H9 (cell line): Measurements from ENCODE around the gene NIM1K. TPM values are rescaled to one million over a fixed set of nuclear protein-coding genes. Genes with fewer than 3 reads are reported as not detected.

Experiments used
- DNase-seq: peaks from one replicate; pipeline ENCODE4 v3.0.0-alpha.2; 2017
- H2AFZ ChIP-seq: one replicate; pipeline ENCODE4 v1.6.1; 2013; ENCODE audit warnings: mild to moderate bottlenecking, low read length, control low read depth, moderate library complexity
- H2AK5ac ChIP-seq: 2 replicates; pipeline ENCODE4 v1.6.1; 2013; ENCODE audit warnings: low read length, control low read depth, mixed read lengths; ENCODE audit not compliant: insufficient read length
- H2BK120ac ChIP-seq: one replicate; pipeline ENCODE4 v1.6.1; 2013; ENCODE audit warnings: low read depth, mild to moderate bottlenecking, low read length, control low read depth, inconsistent platforms; ENCODE audit not compliant: poor library complexity, severe bottlenecking
- H2BK12ac ChIP-seq: 2 replicates; pipeline ENCODE4 v1.6.1; 2013; ENCODE audit warnings: low read length, control low read depth, mixed read lengths, low read depth; ENCODE audit not compliant: insufficient read length
- H2BK15ac ChIP-seq: 2 replicates; pipeline ENCODE4 v1.6.1; 2013; ENCODE audit warnings: low read depth, low read length, control low read depth
- H2BK20ac ChIP-seq: one replicate; pipeline ENCODE4 v1.6.1; 2013; ENCODE audit warnings: low read depth, mild to moderate bottlenecking, low read length, control low read depth, inconsistent platforms; ENCODE audit not compliant: poor library complexity, severe bottlenecking
- H2BK5ac ChIP-seq: 2 replicates; pipeline ENCODE4 v1.6.1; 2013; ENCODE audit warnings: low read length, control low read depth, mixed read lengths; ENCODE audit not compliant: insufficient read length
- H3K14ac ChIP-seq: 2 replicates; pipeline ENCODE4 v1.6.1; 2013; ENCODE audit warnings: low read length, control low read depth; ENCODE audit not compliant: insufficient read depth
- H3K18ac ChIP-seq: 2 replicates; pipeline ENCODE4 v1.6.1; 2013; ENCODE audit warnings: low read depth, mild to moderate bottlenecking, mixed read lengths, low read length, control low read depth; ENCODE audit not compliant: insufficient read length
- H3K23ac ChIP-seq: 2 replicates; pipeline ENCODE4 v1.6.1; 2013; ENCODE audit warnings: low read length, control low read depth, mixed read lengths, low read depth; ENCODE audit not compliant: insufficient read length
- H3K23me2 ChIP-seq: 2 replicates; pipeline ENCODE4 v1.6.1; 2013; ENCODE audit warnings: low read depth, mild to moderate bottlenecking, mixed read lengths, low read length, control low read depth; ENCODE audit not compliant: insufficient read length, poor library complexity, severe bottlenecking
- H3K27ac ChIP-seq: 2 replicates; pipeline ENCODE4 v1.5.1; 2013; ENCODE audit warnings: low read length, control low read depth, mixed read lengths, low read depth; ENCODE audit not compliant: insufficient read length
- H3K27me3 ChIP-seq: 2 replicates; pipeline ENCODE4 v1.6.1; 2013; ENCODE audit warnings: low read length, control low read depth, inconsistent platforms; ENCODE audit not compliant: insufficient read depth
- H3K4ac ChIP-seq: 2 replicates; pipeline ENCODE4 v1.6.1; 2013; ENCODE audit warnings: low read depth, mild to moderate bottlenecking, control low read depth, inconsistent platforms, low read length, moderate library complexity
- H3K4me1 ChIP-seq: 2 replicates; pipeline ENCODE4 v1.6.1; 2013; ENCODE audit warnings: low read length, control low read depth, inconsistent platforms; ENCODE audit not compliant: insufficient read depth
- H3K4me2 ChIP-seq: 2 replicates; pipeline ENCODE4 v1.6.1; 2013; ENCODE audit warnings: low read length, control low read depth, mixed read lengths; ENCODE audit not compliant: insufficient read length, insufficient read depth
- H3K56ac ChIP-seq: 2 replicates; pipeline ENCODE4 v1.6.1; 2013; ENCODE audit warnings: low read depth, mild to moderate bottlenecking, mixed read lengths, low read length, control low read depth; ENCODE audit not compliant: insufficient read length
- H3K79me1 ChIP-seq: 2 replicates; pipeline ENCODE4 v1.6.1; 2013; ENCODE audit warnings: low read depth, mild to moderate bottlenecking, moderate library complexity, low read length, control low read depth, inconsistent platforms; ENCODE audit not compliant: insufficient read depth, poor library complexity, severe bottlenecking
- H3K79me2 ChIP-seq: 2 replicates; pipeline ENCODE4 v1.6.1; 2013; ENCODE audit warnings: low read length, control low read depth, inconsistent platforms; ENCODE audit not compliant: insufficient read depth
- H3K9ac ChIP-seq: 2 replicates; pipeline ENCODE4 v1.6.1; 2013; ENCODE audit warnings: low read length, control low read depth, mixed read lengths; ENCODE audit not compliant: insufficient read length; ENCODE audit errors: extremely low read depth
- H3K9me3 ChIP-seq: one replicate; pipeline ENCODE4 v1.6.1; 2013; ENCODE audit warnings: low read depth, low read length, inconsistent platforms; ENCODE audit not compliant: control insufficient read depth
- H3T11ph ChIP-seq: one replicate; pipeline ENCODE4 v1.6.1; 2013; ENCODE audit warnings: mild to moderate bottlenecking, low read length, control low read depth, inconsistent platforms
- H4K20me1 ChIP-seq: one replicate; pipeline ENCODE4 v1.6.1; 2013; ENCODE audit not compliant: control insufficient read depth, insufficient read length, insufficient read depth
- H4K5ac ChIP-seq: 2 replicates; pipeline ENCODE4 v1.6.1; 2013; ENCODE audit warnings: low read depth, mild to moderate bottlenecking, mixed read lengths, low read length, control low read depth; ENCODE audit not compliant: insufficient read length
- H4K8ac ChIP-seq: replicated peaks from 2 replicates; pipeline ENCODE4 v1.6.1; 2013; ENCODE audit warnings: low read length, control low read depth, mixed read lengths, low read depth; ENCODE audit not compliant: insufficient read length
- H4K91ac ChIP-seq: 2 replicates; pipeline ENCODE4 v1.6.1; 2013; ENCODE audit warnings: low read depth, mild to moderate bottlenecking, moderate library complexity, mixed read lengths, low read length, control low read depth; ENCODE audit not compliant: insufficient read length
- H3K27ac Mint-ChIP-seq, 3 experiments: 2 replicates in 2 of 3; 3 replicates in 1 of 3; pipeline ENCODE4 v1.8.0; 2020 to 2021; ENCODE audit warnings: mixed read lengths in 3 of 3, mild to moderate bottlenecking in 1 of 3, moderate library complexity in 1 of 3
- H3K27me3 Mint-ChIP-seq: 2 replicates; pipeline ENCODE4 v1.8.0; 2021; ENCODE audit warnings: low read depth, mild to moderate bottlenecking, moderate library complexity, mixed read lengths
- H3K36me3 Mint-ChIP-seq, 3 experiments: 2 replicates in 2 of 3; 3 replicates in 1 of 3; pipeline ENCODE4 v1.8.0; 2020 to 2021; ENCODE audit warnings: low read depth in 3 of 3, mixed read lengths in 3 of 3; ENCODE audit not compliant: insufficient read depth in 1 of 3
- H3K4me1 Mint-ChIP-seq, 2 experiments: 2 replicates each; pipeline ENCODE4 v1.8.0; 2020; ENCODE audit warnings: mixed read lengths in 2 of 2
- H3K4me3 Mint-ChIP-seq, 2 experiments: 2 replicates in 1 of 2; 3 replicates in 1 of 2; pipeline ENCODE4 v1.8.0; 2020 to 2021; ENCODE audit warnings: mild to moderate bottlenecking in 2 of 2, mixed read lengths in 2 of 2, moderate library complexity in 1 of 2
- H3K9me3 Mint-ChIP-seq, 2 experiments: 2 replicates in 1 of 2; 3 replicates in 1 of 2; pipeline ENCODE4 v1.8.0; 2020; ENCODE audit warnings: mild to moderate bottlenecking in 2 of 2, mixed read lengths in 2 of 2, moderate library complexity in 1 of 2
- CTCF ChIP-seq: fragments of 200-600 bp; sonication (generic); conservative IDR thresholded peaks from 3 replicates; pipeline ENCODE4 v1.8.0; 2021; ENCODE audit warnings: antibody characterized with exemption, mild to moderate bottlenecking
- WGBS: extraction: QIAGEN DNeasy Blood & Tissue Kit; methylation state at CpG from one replicate; pipeline ENCODE4 v1.1.7; 2013; ENCODE audit warnings: missing lambda C conversion rate, low lambda C conversion rate, mixed read lengths; ENCODE audit not compliant: insufficient read length; ENCODE audit errors: extremely low coverage; 5-methylcytosine and 5-hydroxymethylcytosine counted together
- total RNA-seq: library from RNA; stranded (reverse); gene quantifications from 2 replicates; pipeline ENCODE4 v1.2.1, GENCODE V29; 2021

The NIM1K gene
- total RNA-seq, 1 experiment from 2014 or later = 0.07 TPM

GRCh38 chr5:43290726-43291125 lies 98.7 kb downstream of the NIM1K start:
- WGBS = no CpG with 5 or more reads among the region's 2 CpGs

More at GRCh38 chr5:43290726-43291125, 98.7 kb downstream of the NIM1K start:
- Histone ChIP-seq H4K20me1 (no peaks in the 10 kb centered on the region), H3K23me2 (no peaks in the 10 kb centered on the region), H3K4ac (no peak overlapping the region), H3K18ac (no peak overlapping the region), H3K56ac (no peak overlapping the region), H4K5ac (no peak overlapping the region), H3K23ac (no peak overlapping the region), H2BK120ac (no peak overlapping the region), H3K27ac (no peak overlapping the region), H3T11ph (no peak overlapping the region), H3K9ac (no peak overlapping the region), H4K8ac (no peak overlapping the region), H2BK5ac (no peak overlapping the region), H2BK20ac (no peak overlapping the region), H3K14ac (no peak overlapping the region), H2BK15ac (no peak overlapping the region), H4K91ac (no peak overlapping the region), H3K4me1 (no peaks in the 10 kb centered on the region), H3K9me3 (no peaks in the 10 kb centered on the region), H3K79me2 (no peaks in the 10 kb centered on the region), H3K79me1 (no peaks in the 10 kb centered on the region), H2AFZ (no peak overlapping the region), H2AK5ac (no peak overlapping the region), H2BK12ac (no peak overlapping the region), H3K27me3 (no peaks in the 10 kb centered on the region; the same call in 1 of the 2 replicates), H3K4me2 (no peak overlapping the region)
- no peaks in the 10 kb centered on the region for H3K27me3 Mint-ChIP-seq
- no peak for DNase-seq
- no peak overlapping the region for H3K4me3 Mint-ChIP-seq
- H3K36me3 Mint-ChIP-seq = peaks cover 48 to 81% (median 68%) of the 10 kb centered on the region in 3 experiments; a peak in 6 of 7 replicates
- no peak for TF ChIP-seq CTCF
- H3K9me3 Mint-ChIP-seq = no peaks in the 10 kb centered on the region
- no peak overlapping the region; a peak in 1 of 7 replicates for H3K27ac Mint-ChIP-seq
- H3K4me1 Mint-ChIP-seq = no peaks in the 10 kb centered on the region
